22Rv1 (cell line): ENCODE measurements around the gene PPP1R16B.

Source experiments
- CTCF ChIP-seq: fragments of 450-650 bp; IDR thresholded peaks from 2 replicates; pipeline ENCODE4 v1.5.1; 2017; ENCODE audit warnings: mild to moderate bottlenecking
- ZFX ChIP-seq: fragments of 450-650 bp; IDR thresholded peaks from 2 replicates; pipeline ENCODE4 v1.6.1; 2017; ENCODE audit warnings: antibody characterized with exemption, borderline replicate concordance

- TF ChIP-seq CTCF, result no peak
- no peak for TF ChIP-seq ZFX
Observed at GRCh38 chr20:38963745-38964144, 158.2 kb downstream of the PPP1R16B start.
